Uterus (tissue), 4 donors: ENCODE measurements around the gene MYH15. TPM values are rescaled to one million over a fixed set of nuclear protein-coding genes. Genes with fewer than 3 reads are reported as not detected.

ENCODE experiments used
- DNase-seq, 2 donors: peaks; one replicate each; pipeline ENCODE4 v3.0.0-alpha.2; 2019 to 2020
- H3K27ac ChIP-seq, 2 donors: fragments of 200-600 bp; sonication (generic); 1 replicate in 1 of 2; 2 replicates in 1 of 2; pipeline ENCODE4 v1.5.1; 2016 to 2018
- H3K27me3 ChIP-seq, 2 donors: fragments of 200-600 bp; sonication (generic); one replicate each; pipeline ENCODE4 v1.5.1; 2018 to 2019; ENCODE audit warnings: control low read depth in 1 of 2
- H3K36me3 ChIP-seq, 2 donors: fragments of 200-600 bp; sonication (generic); one replicate each; pipeline ENCODE4 v1.5.1; 2019; ENCODE audit warnings: control low read depth in 1 of 2
- H3K4me1 ChIP-seq, 2 donors: fragments of 200-600 bp; sonication (generic); one replicate each; pipeline ENCODE4 v1.5.1; 2018 to 2019; ENCODE audit warnings: control low read depth in 1 of 2
- H3K4me3 ChIP-seq, 2 donors: fragments of 200-600 bp; sonication (generic); 1 replicate in 1 of 2; 2 replicates in 1 of 2; pipeline ENCODE4 v1.5.1; 2018 to 2019; ENCODE audit warnings: mild to moderate bottlenecking in 1 of 2
- H3K9me3 ChIP-seq, 2 donors: fragments of 200-600 bp; sonication (generic); one replicate each; pipeline ENCODE4 v1.5.1; 2019; ENCODE audit warnings: control low read depth in 1 of 2
- POLR2A ChIP-seq, 2 donors: fragments of 450-650 bp; IDR thresholded peaks; one replicate each; pipeline ENCODE4 v1.6.1; 2016; ENCODE audit warnings: antibody characterized with exemption in 2 of 2, mild to moderate bottlenecking in 1 of 2, moderate library complexity in 1 of 2
- intact Hi-C: fragments of 100-400 bp; cut with DNase I; formaldehyde crosslinking; loops from one replicate; pipeline ENCODE4 v1.15.1; 2023; ENCODE audit warnings: low total_unique reads
- total RNA-seq, 4 donors: library from RNA; depleted of rRNA in 3 of 4; stranded (reverse); fragments of >200 nt in 3 of 4; gene quantifications; one replicate each; pipeline versions ENCODE4 v1.1.0 to v1.2.4, GENCODE V29; 2014 to 2023
- TF ChIP-seq, protein P1 (sequence below), 4 experiments: fragments of 200-600 bp in 2 of 4; fragments of 450-650 bp in 2 of 4; sonication (generic) in 2 of 4; IDR thresholded peaks; one replicate each; pipeline ENCODE4 v1.5.1; 2016 to 2019; ENCODE audit warnings: antibody characterized with exemption in 4 of 4, mild to moderate bottlenecking in 2 of 4, moderate library complexity in 1 of 4
- donor health status: DM: yes; HTN: yes; CAD: no.

MYH15 gene
- total RNA-seq, 4 donors from 2014 or later = 0.12 to 0.62 TPM; not detected in 2

DNA sequence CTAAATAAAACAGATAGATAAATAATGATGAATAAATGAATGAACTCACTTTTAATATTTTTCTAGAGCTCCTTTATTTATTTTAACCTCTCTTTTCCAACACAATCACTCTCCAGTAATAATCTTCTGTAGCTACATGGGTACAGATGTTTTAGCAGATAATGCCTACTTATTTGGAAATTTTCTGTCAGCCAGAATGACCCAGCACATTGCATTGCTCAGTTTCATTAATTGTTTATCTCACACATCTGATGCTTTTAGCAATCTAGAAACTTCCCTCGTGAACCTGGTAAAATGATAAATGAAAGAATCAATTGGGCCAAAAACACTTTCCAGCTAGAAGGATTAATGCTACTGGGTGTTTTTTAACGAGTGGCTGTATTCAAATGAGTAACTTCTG, 14.9 kb upstream of the MYH15 start:
- TF ChIP-seq, protein P1, sequence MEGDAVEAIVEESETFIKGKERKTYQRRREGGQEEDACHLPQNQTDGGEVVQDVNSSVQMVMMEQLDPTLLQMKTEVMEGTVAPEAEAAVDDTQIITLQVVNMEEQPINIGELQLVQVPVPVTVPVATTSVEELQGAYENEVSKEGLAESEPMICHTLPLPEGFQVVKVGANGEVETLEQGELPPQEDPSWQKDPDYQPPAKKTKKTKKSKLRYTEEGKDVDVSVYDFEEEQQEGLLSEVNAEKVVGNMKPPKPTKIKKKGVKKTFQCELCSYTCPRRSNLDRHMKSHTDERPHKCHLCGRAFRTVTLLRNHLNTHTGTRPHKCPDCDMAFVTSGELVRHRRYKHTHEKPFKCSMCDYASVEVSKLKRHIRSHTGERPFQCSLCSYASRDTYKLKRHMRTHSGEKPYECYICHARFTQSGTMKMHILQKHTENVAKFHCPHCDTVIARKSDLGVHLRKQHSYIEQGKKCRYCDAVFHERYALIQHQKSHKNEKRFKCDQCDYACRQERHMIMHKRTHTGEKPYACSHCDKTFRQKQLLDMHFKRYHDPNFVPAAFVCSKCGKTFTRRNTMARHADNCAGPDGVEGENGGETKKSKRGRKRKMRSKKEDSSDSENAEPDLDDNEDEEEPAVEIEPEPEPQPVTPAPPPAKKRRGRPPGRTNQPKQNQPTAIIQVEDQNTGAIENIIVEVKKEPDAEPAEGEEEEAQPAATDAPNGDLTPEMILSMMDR (IDR thresholded peaks at IDR 0.05) = no peak
- no peak for TF ChIP-seq POLR2A (IDR thresholded peaks at IDR 0.05)
- H3K4me1 ChIP-seq = peaks cover 0 to 3% of the 10 kb centered on the region in 2 donors
- no peak overlapping the region for H3K27ac ChIP-seq
- H3K4me3 ChIP-seq = no peak overlapping the region
- no peak for DNase-seq
- intact Hi-C loops = no loop called here
- no peaks in the 10 kb centered on the region for H3K9me3 ChIP-seq
- no peaks in the 10 kb centered on the region for H3K36me3 ChIP-seq
- no peaks in the 10 kb centered on the region for H3K27me3 ChIP-seq

GRCh38 chr3:108524537-108524936, 14.1 kb upstream of the MYH15 start:
- no peaks in the 10 kb centered on the region for H3K27me3 ChIP-seq
- no peak overlapping the region for H3K27ac ChIP-seq
- DNase-seq = no peak
- no peak overlapping the region for H3K4me3 ChIP-seq
- no peaks in the 10 kb centered on the region for H3K9me3 ChIP-seq
- intact Hi-C loops = no loop called here
- H3K36me3 ChIP-seq = no peaks in the 10 kb centered on the region
- no peak for TF ChIP-seq POLR2A (IDR thresholded peaks at IDR 0.05)
- H3K4me1 ChIP-seq = peaks cover 0 to 3% of the 10 kb centered on the region in 2 donors

- H3K4me3 ChIP-seq = no peak overlapping the region
- intact Hi-C loops = no loop called here
- H3K27me3 ChIP-seq = no peaks in the 10 kb centered on the region
- H3K4me1 ChIP-seq = no peaks in the 10 kb centered on the region
- H3K36me3 ChIP-seq = no peaks in the 10 kb centered on the region
- DNase-seq = no peak
- TF ChIP-seq, protein P1 (IDR thresholded peaks at IDR 0.05) = no peak
- no peak for TF ChIP-seq POLR2A (IDR thresholded peaks at IDR 0.05)
- H3K27ac ChIP-seq = no peak overlapping the region
- no peaks in the 10 kb centered on the region for H3K9me3 ChIP-seq
Observed at GRCh38 chr3:108518895-108519294, 8.5 kb upstream of the MYH15 start.

- no peak for TF ChIP-seq POLR2A (IDR thresholded peaks at IDR 0.05)
- TF ChIP-seq, protein P1 (IDR thresholded peaks at IDR 0.05) = no peak
Observed at GRCh38 chr3:108516881-108517280, 6.5 kb upstream of the MYH15 start.

GRCh38 chr3:108513961-108514360, 3.6 kb upstream of the MYH15 start:
- DNase-seq = no peak
- Histone ChIP-seq H3K27ac (no peak overlapping the region), H3K27me3 (no peaks in the 10 kb centered on the region), H3K4me1 (no peaks in the 10 kb centered on the region), H3K9me3 (no peaks in the 10 kb centered on the region), H3K36me3 (no peaks in the 10 kb centered on the region), H3K4me3 (no peak overlapping the region)
- intact Hi-C loops = no loop called here
- TF ChIP-seq, protein P1 (IDR thresholded peaks at IDR 0.05) = no peak
- TF ChIP-seq POLR2A (IDR thresholded peaks at IDR 0.05) = no peak

More at GRCh38 chr3:108516881-108517280, 6.5 kb upstream of the MYH15 start:
- Histone ChIP-seq H3K27me3 (no peaks in the 10 kb centered on the region), H3K36me3 (no peaks in the 10 kb centered on the region), H3K27ac (no peak overlapping the region), H3K9me3 (no peaks in the 10 kb centered on the region), H3K4me3 (no peak overlapping the region), H3K4me1 (no peaks in the 10 kb centered on the region)
- intact Hi-C loops = no loop called here
- DNase-seq = no peak

- intact Hi-C loops = no loop called here
- no peaks in the 10 kb centered on the region for H3K27me3 ChIP-seq
- H3K36me3 ChIP-seq = no peaks in the 10 kb centered on the region
- H3K27ac ChIP-seq = no peak overlapping the region
- no peaks in the 10 kb centered on the region for H3K4me1 ChIP-seq
- no peak for DNase-seq
- H3K4me3 ChIP-seq = no peak overlapping the region
- TF ChIP-seq, protein P1 (IDR thresholded peaks at IDR 0.05) = no peak
- TF ChIP-seq POLR2A (IDR thresholded peaks at IDR 0.05) = no peak
- H3K9me3 ChIP-seq = no peaks in the 10 kb centered on the region
Observed at GRCh38 chr3:108512671-108513070, 2.3 kb upstream of the MYH15 start.
